Activated CD4-positive, alpha-beta T cell treated with anti-CD3 and anti-CD28 coated beads, Interleukin-10, Interleukin-2, amounts not matched to agents 100 ng/mL and 50 ng/mL, durations not matched to agents 16 hours and 8 hours (primary cell): ENCODE measurements around the gene LRRFIP1.

Experiments
- DNase-seq: peaks from one replicate; pipeline ENCODE4 v3.0.0-alpha.2; 2020

LRRFIP1 gene

DNA sequence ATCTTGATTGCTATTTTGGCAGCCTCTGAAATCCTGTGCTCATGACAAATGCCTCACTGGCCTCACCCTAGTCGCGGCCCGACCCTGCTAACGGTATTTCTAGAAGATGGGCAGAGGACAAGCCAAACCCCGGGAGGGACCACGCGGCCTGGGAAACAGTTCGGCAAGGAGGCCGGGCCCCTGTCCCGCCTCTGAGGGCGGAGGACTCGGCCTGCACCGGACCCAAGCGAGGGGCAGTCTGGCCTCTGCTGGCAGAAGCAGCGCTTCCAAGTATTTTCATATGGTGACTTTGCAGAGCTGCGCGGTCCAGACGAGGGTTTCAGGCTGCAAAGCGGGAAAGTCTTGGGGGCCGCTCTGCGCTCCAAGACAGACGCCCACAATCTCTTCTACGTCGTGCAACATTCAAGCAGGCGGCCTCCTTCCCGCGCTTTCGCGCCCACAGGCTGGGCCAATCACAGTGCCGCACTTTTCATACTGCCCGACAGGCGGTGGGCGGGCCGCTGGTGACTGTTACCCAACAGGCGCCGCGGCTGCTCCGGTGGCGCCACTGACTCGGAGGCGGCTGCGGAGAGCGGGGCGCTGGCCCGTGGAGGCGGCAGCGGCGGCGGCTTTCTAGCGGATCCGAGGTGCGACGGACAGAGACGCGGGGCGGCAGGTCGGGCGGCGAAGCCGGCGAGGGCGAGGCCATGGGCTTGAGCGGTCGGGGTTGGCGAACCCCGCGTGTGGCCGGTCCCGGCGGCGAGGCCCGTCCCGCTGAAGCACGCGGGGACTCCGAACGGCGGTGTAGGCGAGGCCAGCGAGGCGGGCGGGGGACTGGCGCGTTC is 171.1 kb downstream of the LRRFIP1 start, which contains the start of gene RBM44:
Gene RBM44, plus strand, starts transcription at position 544 of the 824 bp plus-strand sequence. CDS start 14,831 bp downstream, outside the sequence.
- DNase-seq: no peak

DNA sequence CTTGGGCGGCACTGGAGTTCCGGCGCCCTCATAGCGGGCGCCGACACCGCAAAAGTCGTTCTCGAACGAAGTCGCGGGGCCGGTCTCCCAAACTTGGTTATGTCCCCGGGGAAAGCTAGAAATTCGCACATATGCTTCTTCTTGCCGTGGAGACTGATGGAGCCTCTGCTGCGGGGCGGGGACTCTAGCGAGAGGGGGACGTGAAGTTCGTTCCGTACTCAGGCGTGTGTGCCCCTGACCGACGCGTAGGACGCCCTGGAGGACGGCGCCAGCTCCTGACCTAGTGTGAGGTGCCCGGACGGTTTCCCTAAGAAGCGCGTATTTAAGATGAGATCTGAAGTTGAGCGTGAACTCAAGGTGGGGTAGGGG is 171.7 kb downstream of the LRRFIP1 start:
- no peak for DNase-seq

DNA sequence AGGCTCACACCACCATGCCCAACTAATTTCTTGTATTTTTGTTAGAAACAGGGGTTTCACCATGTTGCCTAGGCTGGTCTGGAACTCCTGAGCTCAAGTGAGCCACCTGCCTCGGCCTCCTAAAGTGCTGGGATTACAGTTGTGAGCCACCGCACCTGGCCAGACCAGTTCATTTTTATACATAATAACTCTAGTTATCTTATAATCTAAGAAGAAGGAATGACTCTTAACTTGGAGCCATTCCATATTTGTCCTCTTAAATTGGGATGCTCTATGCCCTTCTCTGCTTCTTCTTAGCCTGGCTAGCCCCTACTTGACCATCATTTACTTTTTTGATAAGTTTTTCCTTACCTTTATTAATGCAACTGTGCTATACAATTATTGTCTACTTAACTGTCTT is 174.1 kb downstream of the LRRFIP1 start:
- DNase-seq: no peak

DNA sequence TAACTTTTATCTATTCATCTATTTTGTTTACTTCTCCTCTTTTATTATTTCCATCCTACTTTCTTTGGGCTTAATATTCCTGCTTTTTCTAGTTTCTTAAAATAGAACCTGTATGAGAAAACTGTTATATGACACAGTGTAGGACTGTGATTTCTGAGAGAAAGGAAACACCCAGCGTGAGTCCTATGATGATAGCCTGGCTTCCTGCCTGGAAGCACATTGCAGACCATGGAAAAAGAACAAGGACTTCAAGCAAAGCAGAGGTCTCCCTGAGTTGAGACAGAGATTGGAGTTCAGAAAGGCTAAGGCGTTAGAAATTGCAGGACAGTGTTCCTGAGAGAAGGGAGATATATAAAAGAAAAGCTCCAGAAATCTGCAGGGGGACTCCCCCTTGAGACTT is 178.9 kb downstream of the LRRFIP1 start:
- DNase-seq: no peak

DNA sequence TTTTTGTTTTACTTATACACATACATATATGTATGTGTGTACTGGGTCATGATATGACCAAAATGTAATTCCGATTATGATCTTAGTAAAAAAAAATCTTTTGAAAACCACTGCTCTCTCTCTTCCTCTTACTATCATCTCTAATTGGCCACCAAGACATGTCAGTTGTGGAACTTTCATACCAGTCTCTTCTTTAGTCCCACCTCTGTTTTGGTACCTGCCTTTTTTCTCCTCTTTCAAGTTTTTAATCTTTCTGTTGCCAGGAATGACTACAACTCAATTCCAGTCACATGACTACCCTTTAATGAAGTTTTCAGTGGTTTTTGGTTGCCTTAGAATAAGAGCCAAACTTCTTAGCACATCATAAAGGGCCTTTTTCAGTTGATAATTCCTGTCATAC is 188.2 kb downstream of the LRRFIP1 start:
- peak; percentile 79 for DNase-seq

DNA sequence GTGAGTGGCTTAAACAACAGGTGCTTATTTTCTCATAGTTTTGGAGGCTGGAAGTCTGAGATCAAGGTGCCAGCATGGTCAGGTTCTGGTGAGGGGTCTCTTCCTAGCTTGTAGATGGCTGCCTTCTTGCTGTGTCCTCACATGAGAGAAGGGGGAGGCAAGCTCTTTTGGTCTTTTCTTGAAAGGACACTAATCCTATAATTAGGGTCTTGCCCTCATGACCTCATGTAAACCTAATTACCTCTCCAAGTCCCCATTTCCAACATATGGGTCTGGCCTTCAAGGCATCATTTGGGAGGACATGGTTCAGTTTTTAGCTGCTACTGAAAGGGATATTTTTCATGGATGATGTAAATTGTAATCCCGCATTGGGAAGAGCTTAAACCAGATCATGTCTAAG is 189.1 kb downstream of the LRRFIP1 start:
- DNase-seq: no peak

DNA sequence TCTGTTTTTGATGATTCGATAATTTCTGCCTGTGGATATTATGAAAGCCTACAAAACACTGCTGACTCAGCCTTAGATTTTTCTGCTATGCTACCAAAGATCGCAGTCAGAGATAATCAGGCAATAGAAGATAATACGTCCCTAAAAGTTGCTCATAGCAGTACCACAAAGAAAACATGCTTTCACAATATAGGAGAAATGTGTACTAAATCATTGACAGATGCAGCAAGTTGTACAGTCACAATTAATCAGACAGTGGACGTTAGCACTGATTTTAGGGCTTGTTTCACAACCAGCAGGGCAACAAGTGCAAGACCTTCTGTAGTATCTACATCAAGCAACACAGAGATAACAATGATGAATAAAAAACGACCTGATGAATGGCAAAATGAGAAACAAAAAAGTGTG is 190.7 kb downstream of the LRRFIP1 start:
- DNase-seq: peak; percentile 65

DNA sequence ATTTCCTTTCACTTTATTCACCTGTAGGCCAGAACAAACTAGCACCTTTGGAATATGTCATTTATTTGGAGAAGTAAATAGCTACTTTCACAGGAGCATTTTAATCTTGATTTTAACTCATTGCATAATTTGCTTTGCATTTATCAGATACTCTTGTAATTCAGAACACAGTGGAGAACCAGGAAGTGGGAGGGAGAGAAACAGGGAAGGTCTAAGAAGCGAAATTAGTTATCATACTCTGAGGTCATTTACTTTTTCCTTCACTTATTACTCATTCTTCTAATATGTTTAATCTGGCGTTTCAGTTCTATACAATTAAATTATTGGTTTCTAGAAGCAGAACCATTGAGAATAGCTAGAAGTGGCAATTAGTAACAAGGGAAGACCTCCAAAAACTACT is 191.8 kb downstream of the LRRFIP1 start:
- DNase-seq: peak; percentile 34

DNA sequence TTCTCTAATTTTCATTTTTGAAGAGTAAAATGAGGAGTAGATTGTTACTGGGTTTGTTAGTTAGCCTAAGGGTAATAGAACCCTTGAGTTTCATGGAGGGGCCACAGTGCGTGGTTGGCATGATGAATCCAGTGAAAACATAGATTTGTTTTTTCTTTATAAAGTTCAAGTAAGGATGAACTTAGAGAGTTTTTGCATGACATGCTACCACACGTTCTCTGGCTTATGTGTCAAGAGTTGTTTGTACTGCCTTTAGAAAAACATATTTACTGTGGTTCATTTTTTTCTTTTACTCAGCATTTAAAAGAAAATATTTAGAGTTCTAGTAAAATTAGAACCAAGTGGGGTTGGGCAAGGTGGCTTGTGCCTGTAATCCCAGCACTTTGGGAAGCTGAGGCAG is 193.0 kb downstream of the LRRFIP1 start:
- no peak for DNase-seq

DNA sequence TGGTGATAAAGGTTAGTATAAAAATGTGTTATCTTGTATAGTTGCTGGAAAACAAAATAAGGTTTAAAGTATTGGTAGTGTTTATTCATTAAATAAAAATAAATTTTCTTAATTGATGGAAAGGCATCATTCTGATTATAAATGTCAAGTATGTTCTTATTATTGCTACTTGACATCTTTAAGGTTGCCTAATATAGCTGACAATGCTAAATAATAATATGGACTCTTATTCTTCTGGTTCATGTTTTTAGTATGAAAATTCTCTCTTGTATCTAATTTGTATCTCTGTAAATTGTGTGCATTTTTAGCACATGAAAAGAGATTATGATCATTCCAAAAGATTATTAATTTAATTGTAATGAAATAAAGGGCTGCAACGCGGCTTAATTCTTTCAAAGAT is 196.2 kb downstream of the LRRFIP1 start:
- no peak for DNase-seq

DNA sequence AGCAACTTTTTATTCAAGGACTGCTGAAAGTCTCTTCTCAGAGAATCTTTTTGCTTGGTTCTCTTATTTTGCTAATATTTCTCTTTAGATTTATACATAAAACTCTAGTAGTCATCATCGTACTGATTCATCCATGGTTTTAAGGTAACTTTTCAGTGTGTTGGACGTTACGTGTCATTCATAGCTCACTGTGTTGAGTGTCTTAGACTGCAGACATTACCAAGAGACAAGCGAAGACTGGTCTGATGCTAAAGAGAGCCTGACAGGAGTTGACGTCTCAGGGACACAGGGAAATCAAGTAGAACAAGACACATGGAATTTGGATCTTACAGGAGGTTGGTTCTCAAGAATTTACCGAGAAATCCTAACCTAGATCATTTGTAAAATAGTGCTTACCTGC is 196.7 kb downstream of the LRRFIP1 start:
- peak; percentile 8 for DNase-seq

DNA sequence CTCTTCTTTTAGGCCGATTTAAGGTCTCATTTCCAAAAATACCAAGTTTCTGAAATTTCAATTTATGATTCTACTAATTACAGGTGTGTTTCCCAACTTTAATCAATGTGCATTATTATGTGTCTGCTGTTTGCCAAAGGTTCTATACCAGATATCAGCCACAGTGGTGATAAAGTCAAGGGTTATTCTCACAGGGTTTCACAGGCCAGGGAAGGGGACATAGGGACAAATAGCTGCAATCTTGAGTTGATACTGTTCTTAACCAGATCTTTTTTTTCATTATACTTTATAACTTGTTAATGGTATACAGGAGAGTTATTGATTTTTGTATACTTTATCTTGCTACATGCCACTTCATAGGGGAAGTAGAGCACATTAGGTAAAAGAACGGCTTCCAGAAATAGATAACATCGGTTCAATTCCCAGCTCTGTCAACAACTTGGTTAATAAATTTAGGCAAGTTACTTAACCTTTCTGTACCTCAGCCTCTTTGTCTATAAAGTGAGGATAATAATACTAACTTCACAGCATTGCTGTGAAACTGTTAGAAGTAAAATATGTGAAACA is 200.1 kb downstream of the LRRFIP1 start:
- DNase-seq: no peak
